Heart left ventricle (tissue), 16 donors: Measurements from ENCODE around the gene TRPM1. TPM values are rescaled to one million over a fixed set of nuclear protein-coding genes. Genes with fewer than 3 reads are reported as not detected.

Experiments used
- ATAC-seq, 4 donors: fragments of 200-7000 bp; cut with Tn5 transposase; one replicate each; pipeline ENCODE4 v1.9.1; 2020 to 2022; ENCODE audit warnings: moderate library complexity in 4 of 4, mild to moderate bottlenecking in 3 of 4, moderate number of reproducible peaks in 1 of 4
- DNase-seq, 5 donors: peaks; one replicate each; pipeline ENCODE4 v3.0.0-alpha.2; 2020
- H3K27ac ChIP-seq, 12 donors: fragments of 200-600 bp; sonication (generic) in 4 of 12; one replicate each; pipeline versions ENCODE4 v1.5.0 to v1.8.0; 2016 to 2022; ENCODE audit warnings: mild to moderate bottlenecking in 2 of 12
- H3K27me3 ChIP-seq, 9 donors: fragments of 200-600 bp; sonication (generic) in 2 of 9; one replicate each; pipeline versions ENCODE4 v1.5.1 to v1.8.0; 2016 to 2022; ENCODE audit warnings: mild to moderate bottlenecking in 3 of 9
- H3K36me3 ChIP-seq, 9 donors: fragments of 200-600 bp; sonication (generic) in 2 of 9; one replicate each; pipeline versions ENCODE4 v1.5.0 to v1.8.0; 2018 to 2022; ENCODE audit warnings: mild to moderate bottlenecking in 2 of 9
- H3K4me1 ChIP-seq, 12 donors: fragments of 200-600 bp; sonication (generic) in 4 of 12; one replicate each; pipeline versions ENCODE4 v1.5.0 to v1.8.0; 2016 to 2022; ENCODE audit warnings: mild to moderate bottlenecking in 3 of 12
- H3K4me3 ChIP-seq, 12 donors: fragments of 200-600 bp; sonication (generic) in 4 of 12; one replicate each; pipeline versions ENCODE4 v1.5.0 to v1.8.0; 2017 to 2022; ENCODE audit warnings: mild to moderate bottlenecking in 9 of 12, moderate library complexity in 4 of 12
- H3K9me3 ChIP-seq, 12 donors: fragments of 200-600 bp; sonication (generic) in 4 of 12; one replicate each; pipeline versions ENCODE4 v1.5.0 to v1.8.0; 2016 to 2022; ENCODE audit warnings: mild to moderate bottlenecking in 1 of 12
- POLR2A ChIP-seq, 2 donors: fragments of 450-650 bp; IDR thresholded peaks; one replicate each; pipeline ENCODE4 v1.6.1; 2017; ENCODE audit warnings: antibody characterized with exemption in 2 of 2, mild to moderate bottlenecking in 2 of 2, moderate library complexity in 2 of 2
- WGBS, 4 donors: extraction: QIAGEN DNeasy Blood & Tissue Kit in 2 of 4; methylation state at CpG; one replicate each; pipeline versions ENCODE4 v1.1.5 to v1.1.7; 2013 to 2018; 5-methylcytosine and 5-hydroxymethylcytosine counted together
- intact Hi-C, 10 donors: fragments of 100-400 bp; cut with DNase I; formaldehyde crosslinking; loops; one replicate each; pipeline versions ENCODE4 v1.11.1 to v1.14.2; 2022
- polyA plus RNA-seq, 2 donors: library from polyadenylated mRNA; stranded (reverse); fragments of 200-250 nt; gene quantifications; one replicate each; pipeline ENCODE4 v1.2.3, GENCODE V29; 2013
- total RNA-seq, 9 donors: library from RNA; depleted of rRNA in 2 of 9; stranded (reverse); fragments of >200 nt in 2 of 9; fragmentation: NEBNext Ultra II Directional in 3 of 9; extraction: Animal tissue kit (Norgen Biotek cat#: 25700) in 3 of 9; gene quantifications; one replicate each; pipeline versions ENCODE4 v1.1.0 to v1.2.4, GENCODE V29; 2016 to 2023
- TF ChIP-seq, protein P1 (sequence below), 12 donors: fragments of 200-600 bp; sonication (generic) in 4 of 12; IDR thresholded peaks; one replicate each; pipeline versions ENCODE4 v1.5.0 to v1.8.0; 2018 to 2022; ENCODE audit warnings: antibody characterized with exemption in 12 of 12, mild to moderate bottlenecking in 5 of 12
- donor health status: ischemic (EF 13 %, LVEDD 7.1; RV severe dilation, severe dysfunction).
- donor health status: healthy with polysubstance abuse.
- donor health status: DM: no; HTN: yes; CAD: no.
- donor health status: DM: no; HTN: no; CAD: no.
- donor health status: ischemic (EF 25% LVEDD 6.9; RV normal size, moderate dysfunction).
- donor health status: ischemic (EF 25% LVEDD 5.7; RV mildly dilated, moderate dysfunction).
- donor health status: healthy.
- donor health status: DM: yes; HTN: yes; CAD: no.
- donor health status: ischemic (EF 35%, LVEDD 5.7; RV mildly dilated, moderate dysfunction).
- donor health status: nonischemic (EF 11% LVEDD 7.7; RV severe dilation, severe dysfunction).
- donor health status: DM: yes; HTN: yes; CAD: no.
- donor health status: PGD.
- donor health status: ischemic (EF 29% LVEDD 5.4; RV normal size, mild dysfunction).
- donor health status: nonischemic (EF 23%, LVEDD 6.1; RV moderate dilation, normal function).

Gene TRPM1
- total and polyA plus RNA-seq, 11 donors = 0.25 TPM; not detected in 10

DNA sequence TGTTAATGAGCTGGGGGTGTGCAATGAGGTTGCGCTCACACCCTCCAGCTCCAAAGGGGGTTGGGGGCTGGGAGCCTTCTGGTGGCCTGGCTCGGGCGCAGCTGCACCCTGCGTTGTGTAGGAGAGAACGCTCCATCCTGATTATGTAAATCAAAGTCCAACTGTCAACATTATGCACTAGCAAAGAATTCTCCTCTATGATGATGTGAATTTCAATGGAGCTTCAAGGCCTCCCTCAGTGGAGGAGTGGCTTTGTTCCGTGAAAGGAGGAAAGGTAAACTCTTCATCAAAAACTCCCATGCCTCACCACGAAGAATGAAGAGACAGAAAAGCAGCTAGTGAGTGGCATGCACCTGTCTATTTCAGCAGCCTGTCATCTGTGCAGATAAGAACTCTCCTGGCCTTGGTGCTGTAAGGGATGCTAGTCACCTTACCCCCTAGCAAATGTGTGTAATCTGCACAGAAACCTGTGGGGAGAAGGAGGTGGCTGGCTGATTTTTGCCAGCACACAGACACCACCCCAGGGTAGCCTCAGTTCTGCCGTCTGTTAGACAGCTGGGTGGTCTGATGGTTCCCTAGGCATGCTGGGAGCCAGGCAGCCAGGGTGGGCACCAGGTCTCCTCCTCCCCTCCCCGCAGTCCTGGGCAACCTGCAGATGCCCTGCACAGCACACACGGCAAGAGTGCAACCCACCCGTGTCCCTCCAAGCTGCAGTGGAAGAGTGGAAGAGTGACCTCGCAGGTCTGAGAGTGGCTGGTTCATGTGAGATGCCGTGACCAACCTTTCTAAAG, 47.0 kb upstream of the TRPM1 start:
- DNase-seq (no peak), ATAC-seq (no peak)
- Histone ChIP-seq H3K4me3 (no peak overlapping the region), H3K27ac (no peak overlapping the region), H3K4me1 (no peaks in the 10 kb centered on the region), H3K9me3 (no peaks in the 10 kb centered on the region), H3K27me3 (peaks cover 0 to 10% (median 0%) of the 10 kb centered on the region in 9 donors), H3K36me3 (no peaks in the 10 kb centered on the region)
- 47 to 61% (median 50%) methylated on average over 12 to 13 of the region's 13 CpGs for WGBS, 4 donors
- TF ChIP-seq, protein P1, sequence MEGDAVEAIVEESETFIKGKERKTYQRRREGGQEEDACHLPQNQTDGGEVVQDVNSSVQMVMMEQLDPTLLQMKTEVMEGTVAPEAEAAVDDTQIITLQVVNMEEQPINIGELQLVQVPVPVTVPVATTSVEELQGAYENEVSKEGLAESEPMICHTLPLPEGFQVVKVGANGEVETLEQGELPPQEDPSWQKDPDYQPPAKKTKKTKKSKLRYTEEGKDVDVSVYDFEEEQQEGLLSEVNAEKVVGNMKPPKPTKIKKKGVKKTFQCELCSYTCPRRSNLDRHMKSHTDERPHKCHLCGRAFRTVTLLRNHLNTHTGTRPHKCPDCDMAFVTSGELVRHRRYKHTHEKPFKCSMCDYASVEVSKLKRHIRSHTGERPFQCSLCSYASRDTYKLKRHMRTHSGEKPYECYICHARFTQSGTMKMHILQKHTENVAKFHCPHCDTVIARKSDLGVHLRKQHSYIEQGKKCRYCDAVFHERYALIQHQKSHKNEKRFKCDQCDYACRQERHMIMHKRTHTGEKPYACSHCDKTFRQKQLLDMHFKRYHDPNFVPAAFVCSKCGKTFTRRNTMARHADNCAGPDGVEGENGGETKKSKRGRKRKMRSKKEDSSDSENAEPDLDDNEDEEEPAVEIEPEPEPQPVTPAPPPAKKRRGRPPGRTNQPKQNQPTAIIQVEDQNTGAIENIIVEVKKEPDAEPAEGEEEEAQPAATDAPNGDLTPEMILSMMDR (IDR thresholded peaks at IDR 0.05) = no peak
- no peak for TF ChIP-seq POLR2A (IDR thresholded peaks at IDR 0.05)
- intact Hi-C loops = loop anchor here in 1 of 10 donors (10.0 kb wide), 1 partner anchor 46 kb away; no protein-coding TSS in a partner anchor

GRCh38 chr15:31147944-31148296, 46.4 kb upstream of the TRPM1 start:
- no peak for TF ChIP-seq POLR2A (IDR thresholded peaks at IDR 0.05)
- TF ChIP-seq, protein P1 (IDR thresholded peaks at IDR 0.05) = no peak
- H3K27ac ChIP-seq = no peak overlapping the region
- no peak overlapping the region for H3K4me3 ChIP-seq
- ATAC-seq (no peak), DNase-seq (no peak)
- 61 to 74% (median 67%) methylated on average over 4 of the region's 4 CpGs for WGBS, 4 donors
- H3K9me3 ChIP-seq = no peaks in the 10 kb centered on the region
- intact Hi-C loops = loop anchor here in 1 of 10 donors (10.0 kb wide), 1 partner anchor 47 kb away; no protein-coding TSS in a partner anchor
- H3K36me3 ChIP-seq = no peaks in the 10 kb centered on the region
- peaks cover 0 to 10% (median 0%) of the 10 kb centered on the region in 9 donors for H3K27me3 ChIP-seq
- H3K4me1 ChIP-seq = no peaks in the 10 kb centered on the region

GRCh38 chr15:31147456-31147855, 45.9 kb upstream of the TRPM1 start:
- DNase-seq = no peak
- H3K4me1 ChIP-seq = no peaks in the 10 kb centered on the region
- H3K27ac ChIP-seq = no peak overlapping the region
- no peak for ATAC-seq
- H3K9me3 ChIP-seq = no peaks in the 10 kb centered on the region
- intact Hi-C loops = loop anchor here in 1 of 10 donors (10.0 kb wide), 1 partner anchor 47 kb away; no protein-coding TSS in a partner anchor
- H3K27me3 ChIP-seq = peaks cover 0 to 10% (median 0%) of the 10 kb centered on the region in 9 donors
- 78 to 83% (median 80%) methylated on average over 8 of the region's 8 CpGs for WGBS, 4 donors
- H3K4me3 ChIP-seq = no peak overlapping the region
- no peaks in the 10 kb centered on the region for H3K36me3 ChIP-seq
- TF ChIP-seq, protein P1 (IDR thresholded peaks at IDR 0.05) = no peak

GRCh38 chr15:31145271-31145911, 43.9 kb upstream of the TRPM1 start:
- WGBS, 4 donors = 85 to 90% (median 88%) methylated on average over 7 of the region's 7 CpGs

More at GRCh38 chr15:31145271-31145911, 43.9 kb upstream of the TRPM1 start:
- TF ChIP-seq POLR2A (IDR thresholded peaks at IDR 0.05) = no peak
- TF ChIP-seq, protein P1 (IDR thresholded peaks at IDR 0.05) = no peak
- no peak for ATAC-seq
- intact Hi-C loops = loop anchor here in 1 of 10 donors (10.0 kb wide), 1 partner anchor 49 kb away; no protein-coding TSS in a partner anchor
- Histone ChIP-seq H3K9me3 (no peaks in the 10 kb centered on the region), H3K36me3 (no peaks in the 10 kb centered on the region), H3K27ac (no peak overlapping the region), H3K27me3 (no peaks in the 10 kb centered on the region), H3K4me1 (no peaks in the 10 kb centered on the region), H3K4me3 (no peak overlapping the region)
- DNase-seq = no peak
